ENCODE data around the gene PSMF1. TPM values are rescaled to one million over a fixed set of nuclear protein-coding genes. Genes with fewer than 3 reads are reported as not detected.

The PSMF1 gene
- total RNA-seq, 1 donor from 2014 or later = 142 TPM

DNA sequence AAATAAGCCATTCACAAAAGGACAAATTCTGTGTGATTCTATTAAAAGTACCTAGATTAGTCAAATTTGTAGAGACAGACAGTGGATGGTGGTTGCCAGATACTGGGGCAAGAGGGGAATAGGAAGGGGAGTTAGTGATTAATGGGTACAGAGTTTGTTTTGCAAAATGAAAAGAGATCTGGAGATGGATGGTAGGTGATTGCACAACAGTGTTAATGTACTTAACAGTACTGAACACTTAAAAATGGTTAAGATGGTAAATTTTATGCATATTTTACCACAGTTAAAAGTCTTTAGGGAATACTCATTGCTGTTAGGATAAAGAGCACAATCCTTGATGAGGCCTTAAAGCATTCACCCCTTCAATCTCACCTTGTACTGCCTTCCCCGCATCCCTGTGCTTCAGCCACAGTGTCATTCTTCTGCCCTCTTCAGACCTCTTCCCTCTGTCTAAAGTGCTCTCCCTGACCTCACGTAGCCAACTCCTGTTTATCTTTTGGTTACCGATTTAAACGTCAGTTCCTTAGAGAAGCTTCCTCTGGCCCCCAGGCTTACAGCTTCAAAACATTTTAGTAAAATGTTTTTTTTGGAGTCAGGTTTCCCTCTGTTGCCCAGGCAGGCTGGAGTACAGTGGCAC is 11.8 kb downstream of the PSMF1 start:
- no peaks in the 10 kb centered on the region for H3K9me3 Mint-ChIP-seq
- TF ChIP-seq, protein P1, sequence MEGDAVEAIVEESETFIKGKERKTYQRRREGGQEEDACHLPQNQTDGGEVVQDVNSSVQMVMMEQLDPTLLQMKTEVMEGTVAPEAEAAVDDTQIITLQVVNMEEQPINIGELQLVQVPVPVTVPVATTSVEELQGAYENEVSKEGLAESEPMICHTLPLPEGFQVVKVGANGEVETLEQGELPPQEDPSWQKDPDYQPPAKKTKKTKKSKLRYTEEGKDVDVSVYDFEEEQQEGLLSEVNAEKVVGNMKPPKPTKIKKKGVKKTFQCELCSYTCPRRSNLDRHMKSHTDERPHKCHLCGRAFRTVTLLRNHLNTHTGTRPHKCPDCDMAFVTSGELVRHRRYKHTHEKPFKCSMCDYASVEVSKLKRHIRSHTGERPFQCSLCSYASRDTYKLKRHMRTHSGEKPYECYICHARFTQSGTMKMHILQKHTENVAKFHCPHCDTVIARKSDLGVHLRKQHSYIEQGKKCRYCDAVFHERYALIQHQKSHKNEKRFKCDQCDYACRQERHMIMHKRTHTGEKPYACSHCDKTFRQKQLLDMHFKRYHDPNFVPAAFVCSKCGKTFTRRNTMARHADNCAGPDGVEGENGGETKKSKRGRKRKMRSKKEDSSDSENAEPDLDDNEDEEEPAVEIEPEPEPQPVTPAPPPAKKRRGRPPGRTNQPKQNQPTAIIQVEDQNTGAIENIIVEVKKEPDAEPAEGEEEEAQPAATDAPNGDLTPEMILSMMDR (conservative IDR thresholded peaks at IDR 0.05) = no peak
- H3K27me3 Mint-ChIP-seq = no peaks in the 10 kb centered on the region
- H3K4me1 Mint-ChIP-seq (ENCODE audit: unreplicated experiment) = no peaks in the 10 kb centered on the region
- H3K4me3 Mint-ChIP-seq = no peak overlapping the region
- DNase-seq (ENCODE audit: extremely low spot score, unreplicated experiment) = no peak
- no peak overlapping the region for H3K27ac Mint-ChIP-seq
- peaks cover 54% of the 10 kb centered on the region for H3K36me3 Mint-ChIP-seq

DNA sequence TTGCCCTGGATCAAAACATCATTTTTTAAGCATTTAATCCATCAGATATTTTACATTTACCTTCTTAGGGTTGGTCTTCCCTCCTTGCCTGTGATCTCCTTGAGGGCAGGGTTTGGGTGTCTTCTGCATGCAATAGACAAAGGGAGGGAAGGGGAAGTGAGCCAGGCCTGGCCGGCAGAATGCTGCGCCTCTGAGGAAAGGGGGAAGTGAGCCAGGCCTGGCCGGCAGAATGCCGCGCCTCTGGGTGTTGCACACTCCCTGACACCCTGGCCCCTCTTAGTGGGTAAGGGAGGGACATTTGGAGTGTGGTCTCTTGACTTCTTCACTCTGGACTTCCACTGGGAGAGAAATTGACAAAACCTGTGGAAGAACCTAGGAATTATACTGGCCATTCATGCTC is 12.4 kb downstream of the PSMF1 start:
- peak overlapping the region; percentile 21 for H3K27ac Mint-ChIP-seq
- H3K4me3 Mint-ChIP-seq = no peak overlapping the region
- H3K36me3 Mint-ChIP-seq = peaks cover 59% of the 10 kb centered on the region
- no peaks in the 10 kb centered on the region for H3K27me3 Mint-ChIP-seq
- no peaks in the 10 kb centered on the region for H3K9me3 Mint-ChIP-seq
- DNase-seq (ENCODE audit: extremely low spot score, unreplicated experiment) = no peak
- H3K4me1 Mint-ChIP-seq (ENCODE audit: unreplicated experiment) = no peaks in the 10 kb centered on the region
- TF ChIP-seq, protein P1 (conservative IDR thresholded peaks at IDR 0.05) = no peak

DNA sequence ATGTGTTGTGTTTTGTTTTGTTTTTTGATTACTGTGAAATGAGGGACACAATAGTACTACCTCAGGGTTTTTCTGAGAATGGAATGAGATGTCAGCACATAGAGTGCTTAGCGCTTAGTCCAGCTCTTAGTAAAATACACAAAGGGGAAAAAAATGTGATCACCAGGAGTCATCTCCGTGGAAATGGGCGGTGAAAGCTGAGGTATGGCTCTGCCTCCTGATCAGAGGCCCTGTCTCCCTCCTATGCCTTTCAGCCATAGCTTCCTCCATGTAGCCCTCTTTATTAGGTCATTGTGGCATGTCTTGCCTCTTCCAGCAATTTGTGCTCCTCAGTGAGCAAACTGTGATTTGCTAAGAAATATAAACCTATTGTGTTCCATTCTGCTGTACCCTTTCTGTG is 13.0 kb downstream of the PSMF1 start:
- Mint-ChIP-seq H3K4me1 (ENCODE audit: unreplicated experiment) (no peaks in the 10 kb centered on the region), H3K27me3 (no peaks in the 10 kb centered on the region), H3K4me3 (no peak overlapping the region), H3K27ac (peak overlapping the region; percentile 21), H3K9me3 (no peaks in the 10 kb centered on the region), H3K36me3 (peaks cover 58% of the 10 kb centered on the region)
- TF ChIP-seq, protein P1 (conservative IDR thresholded peaks at IDR 0.05) = no peak
- no peak for DNase-seq (ENCODE audit: extremely low spot score, unreplicated experiment)

DNA sequence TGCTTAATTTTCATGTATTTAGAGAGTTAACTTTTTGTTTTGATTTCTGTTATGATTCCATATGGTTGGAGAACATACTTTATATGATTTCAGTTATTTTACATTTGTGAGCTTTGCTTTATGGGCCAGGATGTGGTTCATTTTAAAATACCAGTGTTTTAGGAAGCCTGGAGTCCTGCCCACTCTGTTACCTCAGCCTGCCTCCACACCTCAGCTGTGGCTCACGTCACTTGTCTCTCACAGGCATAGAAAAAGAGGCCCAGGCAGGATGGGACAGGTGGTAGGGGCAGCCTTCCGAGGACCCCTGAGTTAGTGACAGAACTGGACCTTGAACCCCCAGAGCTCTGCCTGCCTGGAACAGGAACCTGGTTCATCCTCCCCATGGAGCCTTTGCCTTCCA is 16.0 kb downstream of the PSMF1 start:
- Mint-ChIP-seq H3K27me3 (no peaks in the 10 kb centered on the region), H3K4me3 (no peak overlapping the region), H3K9me3 (no peaks in the 10 kb centered on the region), H3K4me1 (ENCODE audit: unreplicated experiment) (no peaks in the 10 kb centered on the region), H3K36me3 (peaks cover 51% of the 10 kb centered on the region), H3K27ac (no peak overlapping the region)
- DNase-seq (ENCODE audit: extremely low spot score, unreplicated experiment) = no peak
- TF ChIP-seq, protein P1 (conservative IDR thresholded peaks at IDR 0.05) = no peak

DNA sequence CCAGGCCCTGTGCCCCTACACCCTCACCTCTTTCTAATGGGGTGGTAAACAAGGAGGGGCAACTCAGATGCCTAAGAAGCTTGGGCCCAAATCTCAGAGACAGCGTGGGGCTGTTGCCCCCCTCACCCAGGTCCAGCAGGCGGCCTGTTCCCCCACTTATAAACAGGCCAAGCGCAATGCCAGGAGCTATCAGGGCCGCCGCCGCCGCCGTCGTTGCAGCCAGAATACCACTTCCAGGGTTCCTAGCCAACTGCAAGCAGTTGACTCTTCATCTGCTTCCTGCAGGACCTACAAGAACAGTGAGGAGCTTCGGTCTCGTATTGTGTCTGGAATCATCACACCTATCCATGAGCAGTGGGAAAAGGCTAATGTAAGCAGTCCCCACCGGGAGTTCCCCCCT is 16.4 kb downstream of the PSMF1 start:
- Mint-ChIP-seq H3K9me3 (no peaks in the 10 kb centered on the region), H3K36me3 (peaks cover 46% of the 10 kb centered on the region), H3K4me1 (ENCODE audit: unreplicated experiment) (no peaks in the 10 kb centered on the region), H3K27ac (no peak overlapping the region), H3K4me3 (no peak overlapping the region), H3K27me3 (no peaks in the 10 kb centered on the region)
- DNase-seq (ENCODE audit: extremely low spot score, unreplicated experiment) = no peak
- TF ChIP-seq, protein P1 (conservative IDR thresholded peaks at IDR 0.05) = no peak

DNA sequence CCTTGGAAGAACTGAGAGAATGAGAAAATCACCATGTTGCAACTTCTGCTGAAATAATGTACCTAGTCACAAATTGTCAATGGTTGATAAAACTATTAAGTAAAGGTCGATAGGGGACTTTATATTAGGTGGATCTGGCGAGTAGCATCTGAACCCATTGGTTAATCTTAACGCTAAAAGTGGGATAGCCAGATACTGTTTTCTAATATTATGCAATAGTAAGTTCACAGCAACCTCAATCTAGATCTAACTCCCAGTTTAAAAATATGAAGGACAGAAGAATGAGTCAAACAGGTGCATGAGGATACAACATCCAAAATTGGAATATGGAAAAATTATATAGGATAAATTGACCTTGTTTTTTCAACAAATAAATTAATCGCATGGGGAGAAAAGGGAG is 18.8 kb downstream of the PSMF1 start:
- TF ChIP-seq, protein P1 (conservative IDR thresholded peaks at IDR 0.05) = no peak
- no peak overlapping the region for H3K27ac Mint-ChIP-seq
- peaks cover 43% of the 10 kb centered on the region for H3K36me3 Mint-ChIP-seq
- DNase-seq (ENCODE audit: extremely low spot score, unreplicated experiment) = no peak
- no peaks in the 10 kb centered on the region for H3K4me1 Mint-ChIP-seq (ENCODE audit: unreplicated experiment)
- H3K27me3 Mint-ChIP-seq = no peaks in the 10 kb centered on the region
- no peaks in the 10 kb centered on the region for H3K9me3 Mint-ChIP-seq
- H3K4me3 Mint-ChIP-seq = no peak overlapping the region
